A549 treated with AZD9567 at 1 μM for 4 hours (cell line): ENCODE data around the gene RNF223. TPM values are rescaled to one million over a fixed set of nuclear protein-coding genes. Genes with fewer than 3 reads are reported as not detected.

Experiments
- total RNA-seq: library from RNA; stranded (reverse); fragments of 200-300 nt; extraction: Qiagen RNA extraction; gene quantifications from 5 replicates; pipeline ENCODE4 v1.2.3, GENCODE V29; 2022; ENCODE audit not compliant: insufficient read depth

Gene RNF223
- total RNA-seq, result 0.30 to 0.42 TPM (median 0.36 TPM) in 4 of 5 replicates, not detected in the other

GRCh38 chr1:1073743-1074587, at the start of gene RNF223:
RNF223 (minus strand) TSS chr1:1074306; CDS start chr1:1072566, 1,740 bp downstream.

DNA sequence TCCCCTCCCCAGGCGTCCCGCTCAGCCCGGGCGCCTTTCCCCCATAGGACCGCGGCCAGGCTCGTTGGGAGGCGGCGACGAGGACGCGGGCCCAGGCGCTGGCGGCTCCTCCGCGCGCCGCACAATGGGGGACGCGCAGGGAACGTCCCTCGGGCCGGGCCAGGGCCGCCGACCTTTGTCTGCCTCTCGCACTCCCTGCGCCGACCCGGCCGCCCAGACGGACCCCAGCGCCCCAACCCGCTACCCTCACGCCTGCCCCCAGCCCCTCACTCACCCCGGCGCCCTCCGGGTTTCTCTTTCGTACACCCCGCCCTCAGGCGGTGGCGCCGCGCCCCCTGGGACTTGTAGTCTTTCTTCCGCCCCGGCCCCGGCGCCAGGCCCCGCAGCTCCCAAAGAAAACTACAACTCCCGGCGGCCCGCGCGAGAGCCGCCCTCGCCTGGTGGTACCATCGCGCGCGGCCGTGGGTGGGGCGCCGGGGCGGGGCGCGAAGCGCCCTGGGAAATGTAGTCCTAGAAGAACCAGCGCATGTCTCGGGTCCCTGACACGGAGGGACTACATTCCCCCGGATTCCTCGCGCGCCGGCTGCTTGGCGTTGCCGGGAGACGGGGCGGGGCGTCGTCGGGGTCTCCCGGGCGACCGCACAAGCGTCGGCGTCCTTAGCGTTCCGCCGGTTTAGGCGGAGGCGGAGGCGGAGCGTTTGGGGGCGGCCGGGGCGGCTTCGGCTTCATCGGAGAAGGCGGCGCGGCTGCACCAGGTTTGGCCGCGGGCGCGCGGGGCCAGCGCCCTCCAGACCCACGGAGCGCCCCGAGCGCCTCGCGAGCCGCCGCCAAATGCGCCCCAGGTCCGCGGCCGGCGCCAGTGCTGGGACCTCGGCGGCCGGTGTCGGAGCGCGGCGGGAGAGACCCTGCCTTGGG, 41.9 kb upstream of the RNF223 start, which contains the start of gene C1orf159:
C1orf159 (minus strand) TSS at position 304 of the 915 bp plus-strand sequence. CDS start 24,546 bp downstream, outside the sequence.

Other genes with a start within 250 kb of the RNF223 start
- 12.9 to 25.0 TPM (median 23.4 TPM) in 5 replicates for gene SAMD11, start 150.4 kb downstream of the RNF223 start, total RNA-seq
- gene NOC2L, start 115.0 kb downstream of the RNF223 start, total RNA-seq, result 68.1 to 93.1 TPM (median 85.3 TPM) in 5 replicates
- gene KLHL17, start 113.7 kb downstream of the RNF223 start, total RNA-seq, result 11.0 to 19.0 TPM (median 16.7 TPM) in 5 replicates
- 2.1 to 5.8 TPM (median 5.2 TPM) in 5 replicates for gene PLEKHN1, start 107.8 kb downstream of the RNF223 start, total RNA-seq
- 0.05 to 0.37 TPM (median 0.09 TPM) in 3 of 5 replicates, not detected in the others for gene PERM1, start 92.2 kb downstream of the RNF223 start, total RNA-seq
- 25.4 to 70.5 TPM (median 62.2 TPM) in 5 replicates for gene HES4, start 74.2 kb downstream of the RNF223 start, total RNA-seq
- gene ISG15, start 60.8 kb downstream of the RNF223 start, total RNA-seq, result 6.9 to 26.4 TPM (median 19.1 TPM) in 5 replicates
- 89.2 to 121 TPM (median 120 TPM) in 5 replicates for gene AGRN, start 54.2 kb downstream of the RNF223 start, total RNA-seq
- gene C1orf159, start 41.8 kb upstream of the RNF223 start, total RNA-seq, result 8.8 to 14.5 TPM (median 12.9 TPM) in 5 replicates
- gene TTLL10, start 99.6 kb upstream of the RNF223 start, total RNA-seq, result not detected in 5 replicates
- 0.09 to 0.20 TPM (median 0.12 TPM) in 3 of 5 replicates, not detected in the others for gene TNFRSF18, start 132.3 kb upstream of the RNF223 start, total RNA-seq
- gene TNFRSF4, start 139.8 kb upstream of the RNF223 start, total RNA-seq, result 0.07 to 0.21 TPM (median 0.10 TPM) in 3 of 5 replicates, not detected in the others
- gene SDF4, start 157.7 kb upstream of the RNF223 start, total RNA-seq, result 104 to 133 TPM (median 126 TPM) in 5 replicates
- gene B3GALT6, start 157.9 kb upstream of the RNF223 start, total RNA-seq, result 13.1 to 18.5 TPM (median 15.8 TPM) in 5 replicates
- gene C1QTNF12, start 172.4 kb upstream of the RNF223 start, total RNA-seq, result 1.1 to 1.6 TPM (median 1.5 TPM) in 4 of 5 replicates, not detected in the other
- gene UBE2J2, start 199.5 kb upstream of the RNF223 start, total RNA-seq, result 44.2 to 51.4 TPM (median 48.2 TPM) in 5 replicates
- 1.1 to 18.6 TPM (median 1.4 TPM) in 5 replicates for gene SCNN1D, start 206.1 kb upstream of the RNF223 start, total RNA-seq
- 6.6 to 21.5 TPM (median 19.8 TPM) in 5 replicates for gene ACAP3, start 233.6 kb upstream of the RNF223 start, total RNA-seq
- gene PUSL1, start 234.3 kb upstream of the RNF223 start, total RNA-seq, result 12.9 to 26.3 TPM (median 24.1 TPM) in 5 replicates